ENCODE results near the gene RIC8B. TPM values are rescaled to one million over a fixed set of nuclear protein-coding genes. Genes with fewer than 3 reads are reported as not detected.

The RIC8B gene, protein sequence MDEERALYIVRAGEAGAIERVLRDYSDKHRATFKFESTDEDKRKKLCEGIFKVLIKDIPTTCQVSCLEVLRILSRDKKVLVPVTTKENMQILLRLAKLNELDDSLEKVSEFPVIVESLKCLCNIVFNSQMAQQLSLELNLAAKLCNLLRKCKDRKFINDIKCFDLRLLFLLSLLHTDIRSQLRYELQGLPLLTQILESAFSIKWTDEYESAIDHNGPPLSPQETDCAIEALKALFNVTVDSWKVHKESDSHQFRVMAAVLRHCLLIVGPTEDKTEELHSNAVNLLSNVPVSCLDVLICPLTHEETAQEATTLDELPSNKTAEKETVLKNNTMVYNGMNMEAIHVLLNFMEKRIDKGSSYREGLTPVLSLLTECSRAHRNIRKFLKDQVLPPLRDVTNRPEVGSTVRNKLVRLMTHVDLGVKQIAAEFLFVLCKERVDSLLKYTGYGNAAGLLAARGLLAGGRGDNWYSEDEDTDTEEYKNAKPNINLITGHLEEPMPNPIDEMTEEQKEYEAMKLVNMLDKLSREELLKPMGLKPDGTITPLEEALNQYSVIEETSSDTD
- total RNA-seq = 8.2 and 11.5 TPM in 2 replicates

DNA sequence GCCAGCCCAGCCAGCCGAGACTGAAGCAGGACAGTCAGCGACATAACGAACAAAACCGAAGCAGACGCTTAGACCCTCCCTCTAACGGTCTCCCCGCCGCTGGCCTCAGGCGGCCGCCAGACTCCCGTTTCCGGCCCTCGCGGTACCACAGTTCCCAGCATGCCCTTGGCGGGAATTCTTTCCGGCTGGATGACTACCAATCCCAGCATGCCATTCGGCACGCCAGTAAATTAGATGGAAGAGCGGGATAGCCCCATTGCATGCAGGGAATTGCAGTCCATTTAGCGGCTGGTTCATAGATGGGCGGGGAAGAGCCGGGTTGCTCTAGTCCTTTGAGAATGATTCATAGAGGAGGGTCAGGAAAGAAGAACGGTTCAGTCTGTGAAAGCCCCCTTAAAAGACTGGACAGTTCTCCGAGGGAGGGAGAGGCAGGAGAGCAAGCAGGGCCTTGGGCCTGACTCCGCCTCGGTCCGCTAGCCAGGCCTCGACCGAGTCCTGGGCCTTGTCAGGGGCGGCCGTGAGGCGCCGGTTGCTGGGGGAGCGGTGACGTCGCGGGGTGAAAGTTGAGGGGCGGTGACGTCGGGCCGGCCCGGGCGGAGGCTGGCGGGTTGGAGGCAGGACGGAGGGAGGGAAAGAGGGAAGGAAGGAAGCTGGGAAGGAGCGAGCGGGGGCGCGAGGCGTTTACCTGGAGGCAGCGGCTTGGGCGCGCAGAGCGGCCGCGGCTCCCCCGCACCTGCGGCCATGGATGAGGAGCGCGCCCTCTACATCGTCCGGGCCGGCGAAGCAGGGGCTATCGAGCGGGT lies at the start of gene RIC8B:
RIC8B (plus strand) TSS at position 678 of the 803 bp plus-strand sequence; CDS start at position 742, 64 bp downstream.

Other genes starting within 250 kb of the RIC8B start
- not detected in 2 replicates for gene RFX4, start 191.7 kb upstream of the RIC8B start, total RNA-seq
- 60.6 and 67.2 TPM in 2 replicates for gene TMEM263, start 181.2 kb downstream of the RIC8B start, total RNA-seq
- gene MTERF2, start 212.5 kb downstream of the RIC8B start, total RNA-seq = 4.0 and 8.1 TPM in 2 replicates

All from endothelial cell of coronary artery (primary cell).